Glutamatergic neuron (in vitro differentiated cells): ENCODE data around the gene FAM161B. TPM values are rescaled to one million over a fixed set of nuclear protein-coding genes. Genes with fewer than 3 reads are reported as not detected.

ENCODE experiments used
- DNase-seq: peaks from one replicate; pipeline ENCODE4 v3.0.0; 2022
- H3K27ac Mint-ChIP-seq: one replicate; pipeline ENCODE4 v1.8.0; 2020; ENCODE audit warnings: mild to moderate bottlenecking, mixed read lengths, inconsistent platforms; ENCODE audit not compliant: unreplicated experiment
- H3K27me3 Mint-ChIP-seq: one replicate; pipeline ENCODE4 v1.8.0; 2020; ENCODE audit warnings: mild to moderate bottlenecking, moderate library complexity, mixed read lengths, inconsistent platforms; ENCODE audit not compliant: unreplicated experiment
- H3K36me3 Mint-ChIP-seq: one replicate; pipeline ENCODE4 v1.8.0; 2020; ENCODE audit warnings: mild to moderate bottlenecking, mixed read lengths, inconsistent platforms; ENCODE audit not compliant: unreplicated experiment
- H3K4me1 Mint-ChIP-seq: one replicate; pipeline ENCODE4 v1.8.0; 2020; ENCODE audit warnings: mild to moderate bottlenecking, low read depth, mixed read lengths, inconsistent platforms; ENCODE audit not compliant: unreplicated experiment
- H3K4me3 Mint-ChIP-seq: one replicate; pipeline ENCODE4 v1.8.0; 2020; ENCODE audit warnings: mild to moderate bottlenecking, mixed read lengths, inconsistent platforms; ENCODE audit not compliant: unreplicated experiment
- H3K9me3 Mint-ChIP-seq: one replicate; pipeline ENCODE4 v1.8.0; 2020; ENCODE audit warnings: mild to moderate bottlenecking, moderate library complexity, mixed read lengths, inconsistent platforms; ENCODE audit not compliant: unreplicated experiment
- total RNA-seq: library from RNA; stranded (reverse); fragmentation: NEBNext Ultra II Directional; extraction: Animal tissue kit (Norgen Biotek cat#: 25700); gene quantifications from one replicate; pipeline ENCODE4 v1.2.1, GENCODE V29; 2021; ENCODE audit not compliant: unreplicated experiment
- TF ChIP-seq, protein P1 (sequence below): fragments of 200-600 bp; sonication (generic); IDR thresholded peaks from one replicate; pipeline ENCODE4 v1.5.0; 2021; ENCODE audit not compliant: partially characterized antibody, unreplicated experiment

FAM161B gene
- total RNA-seq, 1 donor from 2014 or later = 2.8 TPM

DNA sequence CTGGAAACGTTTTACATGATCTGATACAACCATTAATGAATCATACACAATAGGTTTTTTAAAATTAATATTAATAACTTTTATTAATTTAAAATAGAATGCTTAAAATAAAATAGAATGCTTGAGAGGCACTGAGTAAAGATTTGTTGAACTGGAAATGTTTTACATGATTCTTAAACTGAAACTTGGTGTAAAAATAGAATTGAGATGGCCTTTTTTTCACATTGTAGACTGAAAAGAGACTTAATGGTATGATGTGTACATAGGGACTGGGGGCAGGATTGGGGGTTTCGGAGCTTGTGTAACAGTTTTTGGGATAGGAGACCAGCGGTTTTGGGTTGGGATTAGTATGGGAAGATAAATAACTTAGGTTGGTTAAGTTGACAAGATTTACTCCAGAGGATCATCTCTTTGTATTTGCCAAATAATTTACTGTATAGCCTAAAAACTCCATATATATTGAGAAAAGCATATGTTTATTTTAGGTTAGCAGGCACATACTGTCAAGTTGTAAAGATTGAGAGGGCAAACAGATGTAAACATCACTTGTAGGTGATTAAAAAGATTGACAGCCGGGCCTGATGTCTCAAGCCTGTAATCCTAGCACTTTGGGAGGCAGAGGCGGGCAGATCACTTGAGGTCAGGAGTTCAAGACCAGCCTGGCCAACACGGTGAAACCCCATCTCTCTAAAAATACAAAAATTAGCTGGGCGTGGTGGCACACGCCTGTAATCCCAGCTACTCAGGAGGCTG is 65.3 kb downstream of the FAM161B start:
- H3K9me3 Mint-ChIP-seq = peaks cover 2% of the 10 kb centered on the region
- no peak for DNase-seq
- H3K4me3 Mint-ChIP-seq = peak overlapping the region; percentile 21
- no peaks in the 10 kb centered on the region for H3K36me3 Mint-ChIP-seq
- peaks cover 11% of the 10 kb centered on the region for H3K4me1 Mint-ChIP-seq
- peaks cover 2% of the 10 kb centered on the region for H3K27me3 Mint-ChIP-seq
- peak overlapping the region; percentile 28 for H3K27ac Mint-ChIP-seq
- TF ChIP-seq, protein P1, sequence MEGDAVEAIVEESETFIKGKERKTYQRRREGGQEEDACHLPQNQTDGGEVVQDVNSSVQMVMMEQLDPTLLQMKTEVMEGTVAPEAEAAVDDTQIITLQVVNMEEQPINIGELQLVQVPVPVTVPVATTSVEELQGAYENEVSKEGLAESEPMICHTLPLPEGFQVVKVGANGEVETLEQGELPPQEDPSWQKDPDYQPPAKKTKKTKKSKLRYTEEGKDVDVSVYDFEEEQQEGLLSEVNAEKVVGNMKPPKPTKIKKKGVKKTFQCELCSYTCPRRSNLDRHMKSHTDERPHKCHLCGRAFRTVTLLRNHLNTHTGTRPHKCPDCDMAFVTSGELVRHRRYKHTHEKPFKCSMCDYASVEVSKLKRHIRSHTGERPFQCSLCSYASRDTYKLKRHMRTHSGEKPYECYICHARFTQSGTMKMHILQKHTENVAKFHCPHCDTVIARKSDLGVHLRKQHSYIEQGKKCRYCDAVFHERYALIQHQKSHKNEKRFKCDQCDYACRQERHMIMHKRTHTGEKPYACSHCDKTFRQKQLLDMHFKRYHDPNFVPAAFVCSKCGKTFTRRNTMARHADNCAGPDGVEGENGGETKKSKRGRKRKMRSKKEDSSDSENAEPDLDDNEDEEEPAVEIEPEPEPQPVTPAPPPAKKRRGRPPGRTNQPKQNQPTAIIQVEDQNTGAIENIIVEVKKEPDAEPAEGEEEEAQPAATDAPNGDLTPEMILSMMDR = no peak

Other genes starting within 250 kb of the FAM161B start
- gene PNMA1, start 235.7 kb downstream of the FAM161B start, total RNA-seq = 145 TPM
- gene PTGR2, start 98.3 kb downstream of the FAM161B start, total RNA-seq = 8.7 TPM
- gene ZNF410, start 63.2 kb downstream of the FAM161B start, total RNA-seq = 50.7 TPM
- gene COQ6, start 208 bp upstream of the FAM161B start, total RNA-seq = 13.7 TPM
- 7.8 TPM for gene ENTPD5, start 69.2 kb upstream of the FAM161B start, total RNA-seq
- gene BBOF1, start 69.3 kb upstream of the FAM161B start, total RNA-seq = 0.91 TPM
- gene ALDH6A1, start 134.4 kb upstream of the FAM161B start, total RNA-seq = 8.6 TPM
- gene LIN52, start 134.9 kb upstream of the FAM161B start, total RNA-seq = 4.5 TPM